Lower leg skin (tissue), 4 donors: Measurements from ENCODE around the gene MRPL10. TPM values are rescaled to one million over a fixed set of nuclear protein-coding genes. Genes with fewer than 3 reads are reported as not detected.

Source experiments
- DNase-seq, 2 donors: peaks; one replicate each; pipeline ENCODE4 v3.0.0-alpha.2; 2019; ENCODE audit warnings: low spot score in 2 of 2
- H3K4me3 ChIP-seq: fragments of 200-600 bp; sonication (generic); 2 replicates; pipeline ENCODE4 v1.5.1; 2017; ENCODE audit warnings: mild to moderate bottlenecking, low read depth; ENCODE audit not compliant: poor library complexity, severe bottlenecking
- CTCF ChIP-seq, 3 donors: fragments of 450-650 bp; IDR thresholded peaks; one replicate each; pipeline ENCODE4 v1.5.1; 2016; ENCODE audit warnings: antibody characterized with exemption in 3 of 3, mild to moderate bottlenecking in 3 of 3, moderate library complexity in 2 of 3
- POLR2A ChIP-seq, 2 donors: fragments of 450-650 bp; IDR thresholded peaks; one replicate each; pipeline ENCODE4 v1.6.1; 2016 to 2017; ENCODE audit warnings: antibody characterized with exemption in 2 of 2, mild to moderate bottlenecking in 1 of 2, moderate library complexity in 1 of 2
- WGBS, 2 donors: methylation state at CpG; one replicate each; pipeline ENCODE4 v1.1.5; 2018; 5-methylcytosine and 5-hydroxymethylcytosine counted together
- intact Hi-C: fragments of 100-400 bp; cut with DNase I; formaldehyde crosslinking; loops from one replicate; pipeline ENCODE4 v1.15.0; 2023; ENCODE audit warnings: low total_unique reads
- total RNA-seq, 4 donors: library from RNA; depleted of rRNA; stranded (reverse); fragments of >200 nt; gene quantifications; one replicate each; pipeline ENCODE4 v1.1.0, GENCODE V29; 2016

The MRPL10 gene
- total RNA-seq, 4 donors from 2014 or later = 25.3 to 35.4 (median 30.2) TPM

GRCh38 chr17:47806913-47807255, 24.5 kb downstream of the MRPL10 start:
- intact Hi-C loops = no loop called here
- TF ChIP-seq CTCF (IDR thresholded peaks at IDR 0.05) = no peak
- no peak for TF ChIP-seq POLR2A (IDR thresholded peaks at IDR 0.05)
- peak in 1 of 2 donors; percentile 58 for DNase-seq
- WGBS, 2 donors = 76 to 86% methylated on average over 9 of the region's 9 CpGs
- H3K4me3 ChIP-seq = no peak overlapping the region

GRCh38 chr17:47806026-47806912, 25.1 kb downstream of the MRPL10 start:
- WGBS, 2 donors = 81 to 91% methylated on average over 16 of the region's 16 CpGs
- TF ChIP-seq POLR2A (IDR thresholded peaks at IDR 0.05) (no peak), CTCF (IDR thresholded peaks at IDR 0.05) (no peak)
- no peak overlapping the region for H3K4me3 ChIP-seq
- DNase-seq = peak in 1 of 2 donors; percentile 56
- intact Hi-C loops = no loop called here

- DNase-seq = peak in 1 of 2 donors; percentile 40
- TF ChIP-seq POLR2A (IDR thresholded peaks at IDR 0.05) (no peak), CTCF (IDR thresholded peaks at IDR 0.05) (no peak)
- 64 to 70% methylated on average over 3 of the region's 3 CpGs for WGBS, 2 donors
- intact Hi-C loops = no loop called here
- no peak overlapping the region for H3K4me3 ChIP-seq
Measured at GRCh38 chr17:47804461-47804860, 26.9 kb downstream of the MRPL10 start.

- TF ChIP-seq POLR2A (IDR thresholded peaks at IDR 0.05) (no peak), CTCF (IDR thresholded peaks at IDR 0.05) (no peak)
- 77% methylated on average over 6 of the region's 6 CpGs for WGBS, 2 donors
- H3K4me3 ChIP-seq = no peak overlapping the region
- intact Hi-C loops = no loop called here
- DNase-seq = peak in 1 of 2 donors; percentile 50
Measured at GRCh38 chr17:47803751-47804150, 27.6 kb downstream of the MRPL10 start.

- 55 to 74% methylated on average over 5 of the region's 5 CpGs for WGBS, 2 donors
- peak in 1 of 2 donors; percentile 32 for DNase-seq
- intact Hi-C loops = no loop called here
Measured at GRCh38 chr17:47803201-47803600, 28.1 kb downstream of the MRPL10 start.

More at GRCh38 chr17:47803201-47803600, 28.1 kb downstream of the MRPL10 start:
- TF ChIP-seq CTCF (IDR thresholded peaks at IDR 0.05) = no peak
- no peak for TF ChIP-seq POLR2A (IDR thresholded peaks at IDR 0.05)
- no peak overlapping the region for H3K4me3 ChIP-seq
